ENCODE data around the gene CHDH. TPM values are rescaled to one million over a fixed set of nuclear protein-coding genes. Genes with fewer than 3 reads are reported as not detected.

The CHDH gene
- total RNA-seq = under 1 TPM; 0.42 to 0.71 TPM
- polyA plus RNA-seq = not detected

- Histone ChIP-seq H3K4me1 (ENCODE audit: insufficient read depth, low read length) (no peaks in the 10 kb centered on the region), H3K27ac (ENCODE audit: low read depth, low read length) (no peak within 1 kb of the TSS), H3K9me3 (ENCODE audit: low read length) (no peaks in the 10 kb centered on the region), H3K4me3 (ENCODE audit: low read length) (no peak within 1 kb of the TSS), H3K36me3 (ENCODE audit: insufficient read depth, low read length) (no peaks in the 10 kb centered on the region), H3K27me3 (ENCODE audit: insufficient read depth, low read length, poor library complexity, severe bottlenecking) (peaks cover 14% of the 10 kb centered on the region)
- Mint-ChIP-seq H3K27me3 (peaks cover 32 to 68% of the 10 kb centered on the region in 2 donors), H3K36me3 (no peaks in the 10 kb centered on the region), H3K4me3 (peak within 1 kb of the TSS; percentile 47 to 86 (median 66)), H3K27ac (peak within 1 kb of the TSS in 2 of 8 donors; percentile 24 to 80), H3K9me3 (no peaks in the 10 kb centered on the region), H3K4me1 (peaks cover 8 to 17% (median 9%) of the 10 kb centered on the region in 3 donors)
- DNase-seq = peak in 1 of 5 donors; percentile 7
- ChIA-PET CTCF (no interaction called here), POLR2A (no interaction called here)
Observed at GRCh38 chr3:53846134-53846850, at the start of gene CHDH, which contains the start of gene IL17RB. CHDH (minus strand) TSS chr3:53846419; CDS start chr3:53824008, 22,411 bp downstream. IL17RB (plus strand) TSS chr3:53846568; CDS start chr3:53846589, 21 bp downstream.

GRCh38 chr3:53892286-53892637 lies 46.0 kb upstream of the CHDH start:
- Mint-ChIP-seq H3K4me1 (peaks cover 47 to 55% (median 49%) of the 10 kb centered on the region in 3 donors), H3K9me3 (no peaks in the 10 kb centered on the region), H3K27me3 (peaks cover 6 to 12% of the 10 kb centered on the region in 2 donors), H3K27ac (peak overlapping the region; percentile 96 to 100 (median 100)), H3K4me3 (peak overlapping the region; percentile 90 to 98 (median 94)), H3K36me3 (peaks cover 0 to 25% (median 5%) of the 10 kb centered on the region in 3 donors)
- DNase-seq = no peak
- POLR2A ChIA-PET = interaction anchor here (1.0 to 2.4 kb wide), 2 partner anchors 9 to 11 kb away, joined by 3 to 20 read pairs; partner anchors contain the start of gene ACTR8
- CTCF ChIA-PET = interaction anchor here (0.9 kb wide), 1 partner anchor 11 kb away, joined by 4 read pairs; no protein-coding TSS in a partner anchor
- Histone ChIP-seq H3K4me1 (ENCODE audit: insufficient read depth, low read length) (peaks cover 34% of the 10 kb centered on the region), H3K27ac (ENCODE audit: low read depth, low read length) (peak overlapping the region; percentile 97), H3K27me3 (ENCODE audit: insufficient read depth, low read length, poor library complexity, severe bottlenecking) (no peaks in the 10 kb centered on the region), H3K4me3 (ENCODE audit: low read length) (peak overlapping the region; percentile 89), H3K36me3 (ENCODE audit: insufficient read depth, low read length) (no peaks in the 10 kb centered on the region), H3K9me3 (ENCODE audit: low read length) (no peaks in the 10 kb centered on the region)

GRCh38 chr3:53891497-53892285 lies 45.5 kb upstream of the CHDH start, which contains the start of gene SELENOK:
SELENOK (minus strand) TSS chr3:53891859.
- Histone ChIP-seq H3K9me3 (ENCODE audit: low read length) (no peaks in the 10 kb centered on the region), H3K27ac (ENCODE audit: low read depth, low read length) (peak within 1 kb of the TSS; percentile 97), H3K27me3 (ENCODE audit: insufficient read depth, low read length, poor library complexity, severe bottlenecking) (no peaks in the 10 kb centered on the region), H3K4me1 (ENCODE audit: insufficient read depth, low read length) (peaks cover 40% of the 10 kb centered on the region), H3K36me3 (ENCODE audit: insufficient read depth, low read length) (no peaks in the 10 kb centered on the region), H3K4me3 (ENCODE audit: low read length) (peak within 1 kb of the TSS; percentile 89)
- H3K4me1 Mint-ChIP-seq = peaks cover 53 to 60% (median 54%) of the 10 kb centered on the region in 3 donors
- CTCF ChIA-PET = interaction anchor here (0.9 to 1.1 kb wide), 2 partner anchors 10 to 15 kb away, joined by 3 to 4 read pairs; no protein-coding TSS in a partner anchor
- peak within 1 kb of the TSS; percentile 90 to 98 (median 94) for H3K4me3 Mint-ChIP-seq
- POLR2A ChIA-PET = interaction anchor here (1.0 to 2.4 kb wide), 3 partner anchors 8 to 544 kb away, joined by 3 to 20 read pairs (median 3); partner anchors contain the start of gene ACTR8
- H3K36me3 Mint-ChIP-seq = peaks cover 0 to 30% (median 5%) of the 10 kb centered on the region in 3 donors
- H3K9me3 Mint-ChIP-seq = no peaks in the 10 kb centered on the region
- DNase-seq = peak; percentile 94 to 99 (median 97)
- H3K27ac Mint-ChIP-seq = peak within 1 kb of the TSS; percentile 96 to 100 (median 100)
- H3K27me3 Mint-ChIP-seq = peaks cover 3 to 6% of the 10 kb centered on the region in 2 donors

- no peaks in the 10 kb centered on the region for H3K27me3 ChIP-seq (ENCODE audit: insufficient read depth, low read length, poor library complexity, severe bottlenecking)
- peak overlapping the region; percentile 89 for H3K4me3 ChIP-seq (ENCODE audit: low read length)
- Mint-ChIP-seq H3K9me3 (no peaks in the 10 kb centered on the region), H3K36me3 (peaks cover 0 to 37% (median 5%) of the 10 kb centered on the region in 3 donors), H3K27ac (peak overlapping the region; percentile 96 to 100 (median 100)), H3K27me3 (peaks cover 0 to 3% of the 10 kb centered on the region in 2 donors), H3K4me1 (peaks cover 55 to 62% (median 55%) of the 10 kb centered on the region in 3 donors), H3K4me3 (peak overlapping the region; percentile 90 to 98 (median 94))
- ChIA-PET CTCF (interaction anchor here (0.8 to 1.1 kb wide), 2 partner anchors 14 to 757 kb away, joined by 3 read pairs; no protein-coding TSS in a partner anchor), POLR2A (interaction anchor here (1.0 to 2.4 kb wide), 2 partner anchors 10 to 543 kb away, joined by 3 to 20 read pairs; partner anchors contain the start of gene ACTR8)
- H3K36me3 ChIP-seq (ENCODE audit: insufficient read depth, low read length) = peaks cover 1% of the 10 kb centered on the region
- peaks cover 40% of the 10 kb centered on the region for H3K4me1 ChIP-seq (ENCODE audit: insufficient read depth, low read length)
- H3K27ac ChIP-seq (ENCODE audit: low read depth, low read length) = peak overlapping the region; percentile 97
- DNase-seq = peak; percentile 29 to 74 (median 65)
- H3K9me3 ChIP-seq (ENCODE audit: low read length) = no peaks in the 10 kb centered on the region
Observed at GRCh38 chr3:53890726-53891475, 44.7 kb upstream of the CHDH start.

GRCh38 chr3:53888232-53888631 lies 42.0 kb upstream of the CHDH start:
- H3K4me1 ChIP-seq (ENCODE audit: insufficient read depth, low read length) = peaks cover 40% of the 10 kb centered on the region
- no peaks in the 10 kb centered on the region for H3K27me3 ChIP-seq (ENCODE audit: insufficient read depth, low read length, poor library complexity, severe bottlenecking)
- H3K36me3 ChIP-seq (ENCODE audit: insufficient read depth, low read length) = peaks cover 8% of the 10 kb centered on the region
- no peak overlapping the region for H3K4me3 ChIP-seq (ENCODE audit: low read length)
- DNase-seq = no peak
- Mint-ChIP-seq H3K4me3 (peak overlapping the region in 1 of 7 donors; percentile 46), H3K9me3 (no peaks in the 10 kb centered on the region), H3K4me1 (peaks cover 53 to 61% (median 56%) of the 10 kb centered on the region in 3 donors), H3K36me3 (peaks cover 0 to 59% (median 5%) of the 10 kb centered on the region in 3 donors), H3K27ac (peak overlapping the region in 3 of 8 donors; percentile 7 to 96 (median 36)), H3K27me3 (peaks cover 0 to 3% of the 10 kb centered on the region in 2 donors)
- no peak overlapping the region for H3K27ac ChIP-seq (ENCODE audit: low read depth, low read length)
- ChIA-PET POLR2A (interaction anchor here (0.8 kb wide), 1 partner anchor 8 kb away, joined by 3 read pairs; no protein-coding TSS in a partner anchor), CTCF (no interaction called here)
- no peaks in the 10 kb centered on the region for H3K9me3 ChIP-seq (ENCODE audit: low read length)

GRCh38 chr3:53887446-53887845 lies 41.2 kb upstream of the CHDH start:
- H3K27me3 Mint-ChIP-seq = peaks cover 0 to 3% of the 10 kb centered on the region in 2 donors
- Histone ChIP-seq H3K4me3 (ENCODE audit: low read length) (no peak overlapping the region), H3K9me3 (ENCODE audit: low read length) (no peaks in the 10 kb centered on the region), H3K27ac (ENCODE audit: low read depth, low read length) (no peak overlapping the region), H3K36me3 (ENCODE audit: insufficient read depth, low read length) (peaks cover 8% of the 10 kb centered on the region), H3K4me1 (ENCODE audit: insufficient read depth, low read length) (peaks cover 37% of the 10 kb centered on the region), H3K27me3 (ENCODE audit: insufficient read depth, low read length, poor library complexity, severe bottlenecking) (no peaks in the 10 kb centered on the region)
- peak overlapping the region in 6 of 8 donors; percentile 1 to 88 (median 35) for H3K27ac Mint-ChIP-seq
- peaks cover 52 to 62% (median 58%) of the 10 kb centered on the region in 3 donors for H3K4me1 Mint-ChIP-seq
- DNase-seq = no peak
- POLR2A ChIA-PET = no interaction called here
- H3K4me3 Mint-ChIP-seq = peak overlapping the region in 2 of 7 donors; percentile 12 to 36
- CTCF ChIA-PET = no interaction called here
- H3K9me3 Mint-ChIP-seq = no peaks in the 10 kb centered on the region
- peaks cover 0 to 62% (median 4%) of the 10 kb centered on the region in 3 donors for H3K36me3 Mint-ChIP-seq

GRCh38 chr3:53885239-53885638 lies 39.0 kb upstream of the CHDH start:
- Histone ChIP-seq H3K27ac (ENCODE audit: low read depth, low read length) (no peak overlapping the region), H3K36me3 (ENCODE audit: insufficient read depth, low read length) (peaks cover 8% of the 10 kb centered on the region), H3K9me3 (ENCODE audit: low read length) (no peaks in the 10 kb centered on the region), H3K27me3 (ENCODE audit: insufficient read depth, low read length, poor library complexity, severe bottlenecking) (no peaks in the 10 kb centered on the region), H3K4me3 (ENCODE audit: low read length) (no peak overlapping the region), H3K4me1 (ENCODE audit: insufficient read depth, low read length) (peaks cover 40% of the 10 kb centered on the region)
- Mint-ChIP-seq H3K9me3 (no peaks in the 10 kb centered on the region), H3K27ac (peak overlapping the region in 2 of 8 donors; percentile 37 to 54), H3K27me3 (no peaks in the 10 kb centered on the region), H3K36me3 (peaks cover 0 to 63% (median 6%) of the 10 kb centered on the region in 3 donors), H3K4me1 (peaks cover 52 to 65% (median 59%) of the 10 kb centered on the region in 3 donors), H3K4me3 (no peak overlapping the region)
- ChIA-PET POLR2A (no interaction called here), CTCF (no interaction called here)
- DNase-seq = no peak

Data from CD8-positive, alpha-beta memory T cell (primary cell).